Coronary artery (tissue), 2 donors: ENCODE results near the gene WIZ.

Experiments used
- DNase-seq: peaks from one replicate; pipeline ENCODE4 v3.0.0-alpha.2; 2017; ENCODE audit warnings: low spot score
- H3K27ac ChIP-seq, 2 donors: fragments of 200-600 bp; sonication (generic); one replicate each; pipeline ENCODE4 v1.5.1; 2016 to 2019
- H3K4me3 ChIP-seq: fragments of 200-600 bp; sonication (generic); 2 replicates; pipeline ENCODE4 v1.5.1; 2016; ENCODE audit warnings: mild to moderate bottlenecking, moderate library complexity
- TF ChIP-seq, protein P1 (sequence below): fragments of 200-600 bp; sonication (generic); IDR thresholded peaks from one replicate; pipeline ENCODE4 v1.5.1; 2019; ENCODE audit warnings: antibody characterized with exemption

Gene WIZ

DNA sequence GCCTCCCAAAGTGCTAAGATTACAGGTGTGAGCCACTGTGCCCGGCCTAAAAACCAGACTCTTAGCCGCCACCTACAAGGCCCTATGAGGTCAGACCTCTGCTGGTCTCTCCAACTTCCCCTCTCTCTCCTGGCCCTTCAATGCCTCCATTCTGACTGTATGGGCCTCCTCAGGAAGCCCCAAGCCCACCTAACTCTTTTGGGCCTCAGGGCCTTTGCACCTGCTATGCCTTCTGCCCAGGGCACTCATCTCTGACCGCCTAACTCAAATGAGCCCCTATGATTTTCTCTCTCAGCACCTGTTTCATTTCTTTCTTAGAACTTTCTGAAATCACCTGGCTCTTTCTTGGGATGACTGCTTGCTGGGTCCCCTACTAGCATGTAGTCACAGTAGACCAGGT is 6.4 kb downstream of the WIZ start:
- TF ChIP-seq, protein P1, sequence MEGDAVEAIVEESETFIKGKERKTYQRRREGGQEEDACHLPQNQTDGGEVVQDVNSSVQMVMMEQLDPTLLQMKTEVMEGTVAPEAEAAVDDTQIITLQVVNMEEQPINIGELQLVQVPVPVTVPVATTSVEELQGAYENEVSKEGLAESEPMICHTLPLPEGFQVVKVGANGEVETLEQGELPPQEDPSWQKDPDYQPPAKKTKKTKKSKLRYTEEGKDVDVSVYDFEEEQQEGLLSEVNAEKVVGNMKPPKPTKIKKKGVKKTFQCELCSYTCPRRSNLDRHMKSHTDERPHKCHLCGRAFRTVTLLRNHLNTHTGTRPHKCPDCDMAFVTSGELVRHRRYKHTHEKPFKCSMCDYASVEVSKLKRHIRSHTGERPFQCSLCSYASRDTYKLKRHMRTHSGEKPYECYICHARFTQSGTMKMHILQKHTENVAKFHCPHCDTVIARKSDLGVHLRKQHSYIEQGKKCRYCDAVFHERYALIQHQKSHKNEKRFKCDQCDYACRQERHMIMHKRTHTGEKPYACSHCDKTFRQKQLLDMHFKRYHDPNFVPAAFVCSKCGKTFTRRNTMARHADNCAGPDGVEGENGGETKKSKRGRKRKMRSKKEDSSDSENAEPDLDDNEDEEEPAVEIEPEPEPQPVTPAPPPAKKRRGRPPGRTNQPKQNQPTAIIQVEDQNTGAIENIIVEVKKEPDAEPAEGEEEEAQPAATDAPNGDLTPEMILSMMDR: no peak
- peak overlapping the region; percentile 87 to 89 for H3K27ac ChIP-seq

DNA sequence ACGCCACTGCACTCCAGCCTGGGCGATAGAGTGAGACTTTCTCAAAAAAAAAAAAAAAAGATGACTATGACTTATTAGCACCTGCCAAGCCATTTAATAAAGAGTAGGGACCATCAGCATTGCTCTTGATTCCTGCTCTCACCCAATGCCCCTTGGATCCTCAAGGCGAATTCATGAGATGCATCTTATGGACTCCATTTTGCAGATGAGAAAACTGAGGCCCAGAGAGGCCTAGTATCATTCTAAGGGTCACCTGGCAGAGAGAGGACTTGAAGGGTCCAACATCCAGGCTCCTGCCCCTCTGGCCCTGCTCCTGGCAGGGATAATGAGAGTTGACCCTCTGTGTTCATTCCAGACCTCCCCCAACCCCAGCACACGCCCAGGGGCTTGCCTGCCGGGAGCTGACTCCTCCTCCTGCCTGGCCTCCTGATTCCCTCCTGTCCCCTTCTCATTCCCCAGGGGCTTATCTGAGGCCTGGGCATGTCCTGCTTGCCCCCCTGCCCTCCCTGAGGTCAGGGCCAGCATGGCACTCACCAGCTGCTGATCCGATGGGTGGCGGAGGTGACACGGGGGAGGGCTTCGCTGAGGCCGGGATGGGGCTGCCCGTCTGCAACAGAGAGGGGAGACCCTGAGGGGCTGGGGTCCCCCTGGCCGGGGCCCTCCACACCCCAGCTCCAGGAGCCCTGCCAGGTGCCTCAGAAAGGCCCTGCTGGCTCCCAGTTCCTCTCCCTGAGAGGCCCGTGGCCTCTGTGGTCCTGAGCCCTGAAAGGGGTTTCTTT is 7.4 kb downstream of the WIZ start:
- TF ChIP-seq, protein P1: no peak
- H3K27ac ChIP-seq: no peak overlapping the region
- no peak for DNase-seq

More for the DNA sequence above, 6.4 kb downstream of the WIZ start:
- DNase-seq: no peak
- no peak overlapping the region for H3K4me3 ChIP-seq

DNA sequence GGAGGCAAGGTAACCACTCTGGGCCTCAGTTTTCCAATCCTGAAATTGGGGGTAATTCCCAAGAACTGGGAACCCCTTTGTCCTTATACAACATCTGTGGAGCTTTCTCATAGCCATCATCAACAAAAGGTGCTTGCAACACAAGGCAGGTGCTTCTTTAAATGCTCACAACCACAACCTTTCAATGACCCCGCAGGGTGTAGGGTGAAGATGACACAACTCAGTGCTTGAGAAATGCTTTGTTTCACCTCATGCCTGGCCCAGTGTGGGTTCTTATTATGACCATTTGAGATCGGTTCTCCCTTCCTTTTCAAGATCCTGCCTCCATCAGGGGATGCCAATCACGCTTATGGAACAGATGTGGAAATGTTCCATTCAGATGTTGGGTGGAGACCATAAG is 8.4 kb downstream of the WIZ start:
- H3K4me3 ChIP-seq: no peak overlapping the region
- no peak for DNase-seq
- TF ChIP-seq, protein P1: no peak
- no peak overlapping the region for H3K27ac ChIP-seq

More for the DNA sequence above, 7.4 kb downstream of the WIZ start:
- H3K4me3 ChIP-seq: no peak overlapping the region

DNA sequence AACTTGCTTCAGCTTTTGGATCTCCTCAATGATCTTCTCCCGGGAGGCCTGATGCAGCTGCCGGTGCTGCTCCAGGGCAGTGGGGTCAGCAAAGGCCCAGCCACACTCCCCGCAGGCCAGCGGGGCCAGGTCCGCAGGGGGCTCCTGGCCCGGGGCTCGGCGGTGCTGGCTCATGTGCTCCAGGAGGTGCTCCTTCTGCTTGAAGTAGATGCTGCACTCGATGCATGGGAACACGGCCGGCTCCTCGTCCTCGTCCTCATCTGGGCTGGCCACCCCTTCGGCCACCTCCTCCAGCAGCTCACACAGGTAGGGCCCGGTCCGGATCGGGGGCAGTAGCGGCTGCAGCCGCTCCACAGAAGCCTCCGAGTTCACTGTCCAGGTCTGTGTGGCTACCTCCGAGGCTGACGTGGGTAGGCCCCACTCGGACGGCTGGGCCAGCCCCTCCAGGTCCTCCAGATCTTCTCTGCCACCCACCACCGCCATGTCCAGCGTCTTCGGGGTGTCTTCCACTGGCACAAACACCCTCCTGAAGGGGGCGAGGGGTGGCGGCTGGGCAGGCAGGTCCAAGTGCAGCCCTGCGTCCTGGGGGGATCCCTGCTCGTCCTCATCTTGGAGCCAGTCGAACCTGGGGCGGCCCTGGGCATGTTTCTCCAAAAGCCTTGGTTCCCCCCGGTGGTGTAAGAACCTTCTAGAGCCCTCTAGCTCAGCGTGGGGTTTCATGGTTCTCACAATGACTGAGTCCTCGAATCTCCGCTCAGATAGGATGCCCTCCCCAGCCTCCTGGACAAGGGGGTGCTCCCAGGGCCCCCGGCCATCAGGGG is 9.7 kb downstream of the WIZ start:
- no peak overlapping the region for H3K27ac ChIP-seq
- TF ChIP-seq, protein P1: no peak
- no peak for DNase-seq
- no peak overlapping the region for H3K4me3 ChIP-seq

DNA sequence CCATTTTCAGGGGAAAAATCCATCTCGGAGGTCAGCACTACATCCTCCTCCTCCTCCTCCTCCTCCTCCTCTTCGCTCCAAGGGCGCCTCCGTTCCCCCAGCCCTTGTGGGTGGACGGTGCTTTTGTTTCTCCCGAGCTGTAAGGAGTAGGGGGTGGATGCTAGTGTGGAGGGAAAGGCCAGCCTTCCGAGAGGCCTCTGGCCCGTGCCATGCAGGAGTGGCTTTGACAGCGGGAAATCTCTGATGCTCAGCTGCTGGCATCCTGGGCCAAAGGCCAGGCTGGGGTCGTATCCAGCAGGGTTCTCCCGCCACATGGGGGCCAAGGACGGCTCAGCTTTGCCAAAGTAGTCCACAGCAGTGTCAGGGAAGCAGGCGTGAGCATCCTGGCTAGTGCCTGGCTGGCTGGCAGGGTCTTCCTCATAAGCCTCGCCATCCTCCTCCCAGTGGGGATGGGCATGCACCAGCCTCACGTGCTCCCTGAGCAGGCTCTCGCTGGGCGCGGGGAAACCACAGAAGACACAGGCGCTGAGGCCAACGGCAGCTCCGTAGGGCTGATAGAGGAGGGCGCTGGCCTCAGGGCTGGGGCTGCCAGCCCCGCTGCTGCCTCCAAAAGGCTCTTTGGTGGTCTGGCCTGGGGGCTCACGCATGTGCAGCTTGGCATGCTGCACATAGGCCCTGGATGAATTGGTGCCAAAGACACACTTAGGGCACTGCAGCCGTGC is 10.5 kb downstream of the WIZ start:
- TF ChIP-seq, protein P1: no peak
- H3K27ac ChIP-seq: no peak overlapping the region
- DNase-seq: no peak
- no peak overlapping the region for H3K4me3 ChIP-seq

DNA sequence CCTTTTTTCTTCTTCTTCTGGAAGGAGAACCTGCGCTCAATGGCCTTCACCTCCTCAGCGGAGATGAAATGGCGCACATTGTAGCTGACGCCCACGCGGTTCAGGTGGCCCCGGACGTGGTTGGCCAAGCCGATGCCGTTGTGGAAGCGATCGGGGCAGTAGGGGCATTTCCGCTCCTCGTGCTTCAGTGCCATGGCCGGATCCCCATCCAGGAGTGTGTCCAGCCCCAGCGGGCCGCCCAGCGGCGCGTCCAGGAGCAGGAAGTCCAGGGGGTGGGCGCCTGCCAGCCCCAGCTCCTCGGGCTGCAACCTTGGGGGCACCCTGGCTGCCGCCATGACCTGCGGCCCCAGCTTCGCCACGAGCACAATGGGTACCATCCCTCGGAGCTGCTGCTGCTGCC is 11.2 kb downstream of the WIZ start:
- Histone ChIP-seq H3K4me3 (no peak overlapping the region), H3K27ac (no peak overlapping the region)
- no peak for DNase-seq
- TF ChIP-seq, protein P1: no peak
